Measurements from ENCODE around the gene SWSAP1.

Gene SWSAP1

DNA sequence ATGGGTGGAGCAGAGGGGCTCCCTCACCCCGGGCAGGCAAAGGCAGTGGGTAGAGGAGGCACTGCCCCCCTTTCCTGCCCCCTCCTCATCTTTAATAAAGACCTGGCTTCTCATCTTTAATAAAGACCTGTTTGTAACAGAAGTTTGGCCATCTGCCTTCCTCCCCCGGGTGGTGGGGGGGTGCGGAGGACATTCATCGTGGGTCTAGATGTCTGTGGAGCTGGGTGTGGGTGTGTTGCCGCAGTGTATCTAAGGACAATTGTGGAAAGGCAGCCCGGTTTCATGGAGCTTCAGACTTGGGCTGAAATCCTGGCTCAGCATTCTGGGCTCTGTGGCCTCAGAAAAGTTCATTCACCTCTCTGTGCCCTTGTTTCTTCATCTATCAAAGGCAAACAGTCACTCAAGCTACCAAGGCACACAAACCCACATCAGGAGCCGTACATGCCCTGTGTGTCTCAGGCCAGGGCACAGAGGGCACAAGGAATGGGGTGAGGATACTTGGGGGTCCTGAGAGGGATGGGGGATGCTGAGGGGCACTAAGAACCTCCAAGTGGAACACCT is 8.8 kb upstream of the SWSAP1 start:
- no peaks in the 10 kb centered on the region for H3K4me1 ChIP-seq (ENCODE audit: control insufficient read depth, insufficient read depth, low read length, poor library complexity, severe bottlenecking)
- H3K27ac ChIP-seq (ENCODE audit: insufficient read depth, low read length, poor library complexity, severe bottlenecking) = no peak overlapping the region
- H3K9me3 ChIP-seq (ENCODE audit: control insufficient read depth, low read length) = no peaks in the 10 kb centered on the region
- no peak for DNase-seq
- H3K27me3 ChIP-seq (replicated peaks; ENCODE audit: control insufficient read depth, insufficient read depth, low read length, poor library complexity, severe bottlenecking) = no peaks in the 10 kb centered on the region
- H3K4me3 ChIP-seq (ENCODE audit: insufficient read depth, low read depth, low read length, poor library complexity, severe bottlenecking) = no peak overlapping the region
- peaks cover 7% of the 10 kb centered on the region for H3K36me3 ChIP-seq (ENCODE audit: control insufficient read depth, insufficient read depth, low read length)

DNA sequence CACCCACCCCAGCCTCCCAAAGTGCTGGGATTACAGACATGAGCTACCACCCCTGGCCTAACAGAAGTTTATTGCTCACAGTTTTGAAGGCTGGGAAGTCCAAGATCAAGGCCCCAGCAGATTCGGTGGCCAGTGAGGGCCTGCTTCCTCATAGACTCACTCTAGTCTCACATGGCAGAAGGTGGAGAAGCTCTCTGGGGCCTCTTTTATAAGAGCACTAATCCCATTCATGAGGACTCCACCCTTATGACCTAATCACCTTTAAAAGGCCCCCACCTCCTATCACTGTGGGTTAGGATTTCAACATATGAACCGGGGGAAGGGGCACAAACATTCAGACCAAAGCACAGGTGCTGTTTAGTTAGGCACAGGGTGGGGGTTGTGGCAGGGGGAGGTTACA is 6.9 kb upstream of the SWSAP1 start:
- H3K9me3 ChIP-seq (ENCODE audit: control insufficient read depth, low read length) = no peaks in the 10 kb centered on the region
- no peaks in the 10 kb centered on the region for H3K27me3 ChIP-seq (replicated peaks; ENCODE audit: control insufficient read depth, insufficient read depth, low read length, poor library complexity, severe bottlenecking)
- no peak for DNase-seq
- H3K36me3 ChIP-seq (ENCODE audit: control insufficient read depth, insufficient read depth, low read length) = peaks cover 7% of the 10 kb centered on the region
- no peak overlapping the region for H3K27ac ChIP-seq (ENCODE audit: insufficient read depth, low read length, poor library complexity, severe bottlenecking)
- no peak overlapping the region for H3K4me3 ChIP-seq (ENCODE audit: insufficient read depth, low read depth, low read length, poor library complexity, severe bottlenecking)
- no peaks in the 10 kb centered on the region for H3K4me1 ChIP-seq (ENCODE audit: control insufficient read depth, insufficient read depth, low read length, poor library complexity, severe bottlenecking)

- peaks cover 11% of the 10 kb centered on the region for H3K4me1 ChIP-seq (ENCODE audit: control insufficient read depth, insufficient read depth, low read length, poor library complexity, severe bottlenecking)
- H3K36me3 ChIP-seq (ENCODE audit: control insufficient read depth, insufficient read depth, low read length) = peaks cover 7% of the 10 kb centered on the region
- H3K27ac ChIP-seq (ENCODE audit: insufficient read depth, low read length, poor library complexity, severe bottlenecking) = no peak overlapping the region
- H3K9me3 ChIP-seq (ENCODE audit: control insufficient read depth, low read length) = no peaks in the 10 kb centered on the region
- no peak overlapping the region for H3K4me3 ChIP-seq (ENCODE audit: insufficient read depth, low read depth, low read length, poor library complexity, severe bottlenecking)
- H3K27me3 ChIP-seq (replicated peaks; ENCODE audit: control insufficient read depth, insufficient read depth, low read length, poor library complexity, severe bottlenecking) = no peaks in the 10 kb centered on the region
- no peak for DNase-seq
Measured at GRCh38 chr19:11370744-11371143, 3.7 kb upstream of the SWSAP1 start.

- H3K4me3 ChIP-seq (ENCODE audit: insufficient read depth, low read depth, low read length, poor library complexity, severe bottlenecking) = no peak overlapping the region
- H3K27ac ChIP-seq (ENCODE audit: insufficient read depth, low read length, poor library complexity, severe bottlenecking) = no peak overlapping the region
- peaks cover 6% of the 10 kb centered on the region for H3K36me3 ChIP-seq (ENCODE audit: control insufficient read depth, insufficient read depth, low read length)
- H3K9me3 ChIP-seq (ENCODE audit: control insufficient read depth, low read length) = no peaks in the 10 kb centered on the region
- no peak for DNase-seq
- no peaks in the 10 kb centered on the region for H3K27me3 ChIP-seq (replicated peaks; ENCODE audit: control insufficient read depth, insufficient read depth, low read length, poor library complexity, severe bottlenecking)
- H3K4me1 ChIP-seq (ENCODE audit: control insufficient read depth, insufficient read depth, low read length, poor library complexity, severe bottlenecking) = peaks cover 20% of the 10 kb centered on the region
Measured at GRCh38 chr19:11373166-11373884, 1.1 kb upstream of the SWSAP1 start.

DNA sequence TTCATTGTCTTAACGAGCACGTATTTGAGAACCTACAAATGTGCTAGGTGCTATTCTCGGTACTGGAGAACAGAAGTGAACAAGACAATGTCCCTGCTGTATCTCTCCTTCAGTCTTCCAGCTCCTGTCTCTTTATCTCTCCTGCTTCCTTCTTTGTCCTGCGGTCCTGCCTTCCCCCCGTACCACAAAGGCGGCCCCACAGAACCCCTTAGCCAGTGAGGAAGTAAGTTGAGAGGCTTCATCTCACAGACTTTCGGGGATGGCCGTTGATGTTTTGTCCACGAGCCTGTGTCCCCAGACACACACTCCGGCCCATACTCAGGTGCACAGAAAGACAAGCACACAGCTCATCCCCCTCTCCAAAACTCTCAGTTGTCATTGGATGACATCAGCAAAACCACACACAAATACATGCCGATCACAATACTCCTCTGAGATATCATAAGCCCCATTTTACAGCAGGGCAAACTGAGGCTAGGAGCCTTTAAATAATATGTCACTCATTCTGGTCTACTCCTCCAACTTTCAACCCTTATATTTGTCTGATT is 507 bp upstream of the SWSAP1 start:
- H3K36me3 ChIP-seq (ENCODE audit: control insufficient read depth, insufficient read depth, low read length) = peaks cover 6% of the 10 kb centered on the region
- peak overlapping the region; percentile 93 for H3K27ac ChIP-seq (ENCODE audit: insufficient read depth, low read length, poor library complexity, severe bottlenecking)
- peaks cover 20% of the 10 kb centered on the region for H3K4me1 ChIP-seq (ENCODE audit: control insufficient read depth, insufficient read depth, low read length, poor library complexity, severe bottlenecking)
- H3K4me3 ChIP-seq (ENCODE audit: insufficient read depth, low read depth, low read length, poor library complexity, severe bottlenecking) = peak overlapping the region; percentile 61
- H3K27me3 ChIP-seq (replicated peaks; ENCODE audit: control insufficient read depth, insufficient read depth, low read length, poor library complexity, severe bottlenecking) = no peaks in the 10 kb centered on the region
- no peak for DNase-seq
- no peaks in the 10 kb centered on the region for H3K9me3 ChIP-seq (ENCODE audit: control insufficient read depth, low read length)

DNA sequence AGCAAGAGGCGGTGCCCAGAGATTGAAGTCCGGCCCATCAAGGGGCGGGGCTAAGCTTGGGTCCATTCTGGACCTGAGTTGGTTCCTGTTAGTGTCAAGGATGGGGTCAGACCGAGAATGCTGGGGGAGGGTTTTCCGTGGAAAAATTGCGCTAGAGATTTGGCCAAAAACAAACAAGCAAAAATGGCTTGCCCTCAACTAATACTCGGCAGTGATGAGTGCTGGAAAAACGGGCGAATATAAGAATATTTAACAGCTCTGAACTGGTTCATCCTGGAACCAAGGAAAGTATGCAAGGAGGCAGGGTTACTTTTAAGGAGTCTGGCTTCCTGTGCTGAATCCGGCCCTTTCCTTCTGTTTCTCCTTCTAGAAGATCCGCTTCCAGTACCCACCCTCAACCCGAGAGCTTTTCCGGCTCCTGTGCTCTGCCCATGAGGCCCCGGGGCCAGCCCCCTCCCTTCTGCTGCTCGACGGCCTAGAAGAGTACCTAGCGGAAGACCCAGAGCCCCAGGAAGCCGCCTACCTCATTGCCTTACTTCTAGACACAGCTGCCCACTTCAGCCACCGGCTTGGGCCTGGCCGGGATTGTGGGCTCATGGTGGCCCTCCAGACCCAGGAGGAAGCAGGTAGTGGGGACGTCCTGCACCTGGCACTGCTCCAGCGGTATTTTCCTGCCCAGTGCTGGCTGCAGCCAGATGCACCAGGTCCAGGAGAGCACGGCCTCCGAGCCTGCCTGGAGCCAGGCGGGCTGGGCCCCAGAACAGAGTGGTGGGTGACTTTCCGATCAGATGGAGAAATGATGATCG is 880 bp downstream of the SWSAP1 start:
- peak; percentile 46 to 65 (median 60) for DNase-seq
- Histone ChIP-seq H3K27ac (ENCODE audit: insufficient read depth, low read length, poor library complexity, severe bottlenecking) (peak overlapping the region; percentile 93), H3K9me3 (ENCODE audit: control insufficient read depth, low read length) (no peaks in the 10 kb centered on the region), H3K4me3 (ENCODE audit: insufficient read depth, low read depth, low read length, poor library complexity, severe bottlenecking) (peak overlapping the region; percentile 61), H3K36me3 (ENCODE audit: control insufficient read depth, insufficient read depth, low read length) (peaks cover 6% of the 10 kb centered on the region), H3K27me3 (replicated peaks; ENCODE audit: control insufficient read depth, insufficient read depth, low read length, poor library complexity, severe bottlenecking) (no peaks in the 10 kb centered on the region), H3K4me1 (ENCODE audit: control insufficient read depth, insufficient read depth, low read length, poor library complexity, severe bottlenecking) (peaks cover 25% of the 10 kb centered on the region)

GRCh38 chr19:11377237-11377636 is 2.8 kb downstream of the SWSAP1 start:
- H3K27ac ChIP-seq (ENCODE audit: insufficient read depth, low read length, poor library complexity, severe bottlenecking) = no peak overlapping the region
- H3K4me3 ChIP-seq (ENCODE audit: insufficient read depth, low read depth, low read length, poor library complexity, severe bottlenecking) = no peak overlapping the region
- no peak for DNase-seq

DNA sequence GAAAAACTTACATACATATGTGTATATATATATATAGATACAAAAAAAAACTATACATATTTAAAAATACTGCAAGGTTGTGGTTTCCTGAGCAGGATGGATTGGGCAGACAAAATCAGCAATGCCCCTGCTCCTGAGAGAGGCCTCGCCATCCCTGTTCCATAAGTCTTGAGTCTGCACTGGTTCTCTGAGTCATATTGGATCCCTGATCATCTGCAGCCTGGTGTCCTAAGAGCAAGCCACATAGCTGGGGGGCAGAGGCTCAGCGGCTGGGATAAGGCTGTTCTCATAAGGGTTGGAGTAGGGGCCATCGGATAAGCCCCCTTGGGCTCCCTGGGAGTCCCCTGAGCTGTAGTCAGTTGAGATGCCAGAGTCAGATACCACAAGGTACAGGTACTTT is 3.3 kb downstream of the SWSAP1 start:
- no peak overlapping the region for H3K27ac ChIP-seq (ENCODE audit: insufficient read depth, low read length, poor library complexity, severe bottlenecking)
- H3K4me1 ChIP-seq (ENCODE audit: control insufficient read depth, insufficient read depth, low read length, poor library complexity, severe bottlenecking) = peaks cover 32% of the 10 kb centered on the region
- no peaks in the 10 kb centered on the region for H3K9me3 ChIP-seq (ENCODE audit: control insufficient read depth, low read length)
- no peak overlapping the region for H3K4me3 ChIP-seq (ENCODE audit: insufficient read depth, low read depth, low read length, poor library complexity, severe bottlenecking)
- H3K36me3 ChIP-seq (ENCODE audit: control insufficient read depth, insufficient read depth, low read length) = peaks cover 6% of the 10 kb centered on the region
- DNase-seq = no peak
- H3K27me3 ChIP-seq (replicated peaks; ENCODE audit: control insufficient read depth, insufficient read depth, low read length, poor library complexity, severe bottlenecking) = peaks cover 1% of the 10 kb centered on the region

More at GRCh38 chr19:11377237-11377636, 2.8 kb downstream of the SWSAP1 start:
- no peaks in the 10 kb centered on the region for H3K27me3 ChIP-seq (replicated peaks; ENCODE audit: control insufficient read depth, insufficient read depth, low read length, poor library complexity, severe bottlenecking)
- H3K36me3 ChIP-seq (ENCODE audit: control insufficient read depth, insufficient read depth, low read length) = peaks cover 6% of the 10 kb centered on the region
- H3K9me3 ChIP-seq (ENCODE audit: control insufficient read depth, low read length) = no peaks in the 10 kb centered on the region
- peaks cover 31% of the 10 kb centered on the region for H3K4me1 ChIP-seq (ENCODE audit: control insufficient read depth, insufficient read depth, low read length, poor library complexity, severe bottlenecking)

- no peak for DNase-seq
- Histone ChIP-seq H3K4me3 (ENCODE audit: insufficient read depth, low read depth, low read length, poor library complexity, severe bottlenecking) (no peak overlapping the region), H3K36me3 (ENCODE audit: control insufficient read depth, insufficient read depth, low read length) (peaks cover 6% of the 10 kb centered on the region), H3K27ac (ENCODE audit: insufficient read depth, low read length, poor library complexity, severe bottlenecking) (no peak overlapping the region), H3K9me3 (ENCODE audit: control insufficient read depth, low read length) (no peaks in the 10 kb centered on the region), H3K4me1 (ENCODE audit: control insufficient read depth, insufficient read depth, low read length, poor library complexity, severe bottlenecking) (peaks cover 39% of the 10 kb centered on the region), H3K27me3 (replicated peaks; ENCODE audit: control insufficient read depth, insufficient read depth, low read length, poor library complexity, severe bottlenecking) (peaks cover 9% of the 10 kb centered on the region)
Measured at GRCh38 chr19:11378319-11379189, 4.1 kb downstream of the SWSAP1 start.
